Stimulated activated CD8-positive, alpha-beta memory T cell treated with anti-CD3 and anti-CD28 coated beads, Interleukin-12 subunit alpha, Interleukin-12 subunit beta, amount 100 ng/mL, for 4 hours (primary cell): Measurements from ENCODE around the gene MBP.

Source experiments
- DNase-seq: peaks from one replicate; pipeline ENCODE4 v3.0.0-alpha.2; 2020; ENCODE audit warnings: low read depth

Gene MBP

GRCh38 chr18:76943542-76944339, 188.8 kb downstream of the MBP start:
- DNase-seq, result no peak

- DNase-seq, result no peak
Observed at GRCh38 chr18:76941284-76941683, 191.3 kb downstream of the MBP start.

- DNase-seq, result no peak
Observed at GRCh38 chr18:76938619-76939018, 194.0 kb downstream of the MBP start.

- DNase-seq, result no peak
Observed at GRCh38 chr18:76937597-76937996, 195.0 kb downstream of the MBP start.

GRCh38 chr18:76936877-76937276, 195.7 kb downstream of the MBP start:
- no peak for DNase-seq

- no peak for DNase-seq
Observed at GRCh38 chr18:76935722-76936337, 196.8 kb downstream of the MBP start.

GRCh38 chr18:76932026-76932819, 200.4 kb downstream of the MBP start:
- no peak for DNase-seq

GRCh38 chr18:76931171-76931570, 201.4 kb downstream of the MBP start:
- no peak for DNase-seq
